MM.1S (cell line): Measurements from ENCODE around the gene ADD2.

Experiments
- EZH2 ChIP-seq: fragments of 300-600 bp; sonication (generic); optimal IDR thresholded peaks from 2 replicates; pipeline ENCODE3; 2017; ENCODE audit warnings: low read depth, mild to moderate bottlenecking, antibody characterized with exemption, low read length, mixed read lengths
- TF ChIP-seq, protein P1 (sequence below): fragments of 300-600 bp; sonication (generic); IDR thresholded peaks from 2 replicates; pipeline ENCODE4 v1.5.1; 2016; ENCODE audit warnings: antibody characterized with exemption, low read length, mixed read lengths

DNA sequence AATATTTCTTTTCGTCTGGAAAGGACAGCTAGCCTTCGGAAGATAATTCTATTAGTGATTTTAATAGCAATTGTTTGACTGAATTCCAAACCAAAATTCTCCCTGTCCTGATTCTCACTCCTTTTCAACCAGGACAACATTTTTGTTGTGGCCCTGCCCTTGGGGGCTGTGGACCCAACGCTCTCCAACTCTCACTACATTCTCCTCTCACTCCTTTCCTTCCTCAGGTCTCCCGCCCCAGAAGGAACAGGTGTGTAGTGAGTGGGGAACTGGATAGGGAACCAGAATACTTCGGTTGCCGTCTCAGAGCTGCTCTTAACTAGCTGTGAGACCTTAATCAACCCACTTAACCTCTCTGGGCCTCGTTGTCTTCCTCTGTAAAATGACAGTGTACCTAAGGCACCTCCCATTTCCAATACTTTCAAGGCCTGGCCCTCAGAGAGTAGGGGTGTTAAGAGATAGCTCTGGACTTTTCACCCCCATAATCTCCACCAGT lies 638 bp upstream of the ADD2 start:
- TF ChIP-seq, protein P1, sequence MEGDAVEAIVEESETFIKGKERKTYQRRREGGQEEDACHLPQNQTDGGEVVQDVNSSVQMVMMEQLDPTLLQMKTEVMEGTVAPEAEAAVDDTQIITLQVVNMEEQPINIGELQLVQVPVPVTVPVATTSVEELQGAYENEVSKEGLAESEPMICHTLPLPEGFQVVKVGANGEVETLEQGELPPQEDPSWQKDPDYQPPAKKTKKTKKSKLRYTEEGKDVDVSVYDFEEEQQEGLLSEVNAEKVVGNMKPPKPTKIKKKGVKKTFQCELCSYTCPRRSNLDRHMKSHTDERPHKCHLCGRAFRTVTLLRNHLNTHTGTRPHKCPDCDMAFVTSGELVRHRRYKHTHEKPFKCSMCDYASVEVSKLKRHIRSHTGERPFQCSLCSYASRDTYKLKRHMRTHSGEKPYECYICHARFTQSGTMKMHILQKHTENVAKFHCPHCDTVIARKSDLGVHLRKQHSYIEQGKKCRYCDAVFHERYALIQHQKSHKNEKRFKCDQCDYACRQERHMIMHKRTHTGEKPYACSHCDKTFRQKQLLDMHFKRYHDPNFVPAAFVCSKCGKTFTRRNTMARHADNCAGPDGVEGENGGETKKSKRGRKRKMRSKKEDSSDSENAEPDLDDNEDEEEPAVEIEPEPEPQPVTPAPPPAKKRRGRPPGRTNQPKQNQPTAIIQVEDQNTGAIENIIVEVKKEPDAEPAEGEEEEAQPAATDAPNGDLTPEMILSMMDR, result no peak
- TF ChIP-seq EZH2, result no peak
